ENCODE data around the gene MVD. TPM values are rescaled to one million over a fixed set of nuclear protein-coding genes. Genes with fewer than 3 reads are reported as not detected.

MVD gene
- polyA plus RNA-seq, 4 donors: 28.4 to 115 (median 34.9) TPM

GRCh38 chr16:88705801-88706228, 42.9 kb upstream of the MVD start:
- DNase-seq: no peak

DNA sequence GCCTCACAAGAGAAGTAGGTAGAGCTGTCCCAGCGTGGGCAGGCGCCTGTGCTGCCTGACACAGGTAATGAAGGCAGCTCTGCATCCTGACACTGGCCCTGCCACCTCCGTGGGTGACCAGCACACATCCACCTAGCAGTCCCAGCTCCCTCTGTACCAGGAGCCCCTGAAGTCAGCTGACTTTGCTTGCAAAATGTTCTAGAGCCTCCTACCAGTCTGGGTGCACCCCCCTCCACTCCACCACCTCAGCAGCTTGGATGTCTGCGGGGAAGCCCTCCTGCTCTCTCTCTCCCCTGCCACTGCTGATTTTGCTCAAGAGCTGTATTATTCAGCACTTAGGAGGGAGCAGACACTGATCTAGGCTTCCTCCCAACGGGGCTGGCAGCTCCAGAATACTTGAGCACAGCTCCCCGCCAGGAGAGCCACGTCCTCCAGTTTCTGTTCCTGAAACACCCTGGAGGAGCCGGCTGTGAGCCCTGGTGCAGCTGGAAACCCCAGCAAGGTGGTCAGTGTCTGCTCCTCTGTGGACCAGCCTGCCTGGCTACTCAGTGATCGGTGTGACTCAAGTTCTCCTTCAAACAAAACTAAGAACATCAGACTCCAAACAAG, 42.3 kb upstream of the MVD start:
- peak in 1 of 2 donors; percentile 28 for DNase-seq
- Histone ChIP-seq H3K36me3 (ENCODE audit: control insufficient read depth in 3 of 3, insufficient read depth in 2 of 3, low read depth in 1 of 3, low read length in 3 of 3) (peaks cover 0 to 47% (median 3%) of the 10 kb centered on the region in 3 donors), H3K9me3 (ENCODE audit: control insufficient read depth in 2 of 2, insufficient read depth in 1 of 2, low read depth in 1 of 2, low read length in 1 of 2) (no peaks in the 10 kb centered on the region), H3K27ac (ENCODE audit: low read depth in 1 of 3, low read length in 2 of 3) (peak overlapping the region in 2 of 3 donors; percentile 49 to 91), H3K4me3 (ENCODE audit: low read depth in 1 of 3, low read length in 3 of 3) (peak overlapping the region; percentile 48 to 91 (median 76)), H3K27me3 (ENCODE audit: control insufficient read depth in 3 of 3, insufficient read depth in 3 of 3, low read length in 3 of 3) (no peaks in the 10 kb centered on the region), H3K4me1 (ENCODE audit: control insufficient read depth in 3 of 3, insufficient read depth in 2 of 3, low read depth in 1 of 3, low read length in 2 of 3) (peaks cover 0 to 17% (median 0%) of the 10 kb centered on the region in 3 donors)
- FAIRE-seq: no peak
- 19 to 26% (median 22%) methylated on average over 9 of the region's 9 CpGs for WGBS, 3 donors

More at GRCh38 chr16:88705801-88706228, 42.9 kb upstream of the MVD start:
- Histone ChIP-seq H3K27ac (ENCODE audit: low read depth in 1 of 3, low read length in 2 of 3) (peak overlapping the region in 2 of 3 donors; percentile 82 to 91), H3K4me1 (ENCODE audit: control insufficient read depth in 3 of 3, insufficient read depth in 2 of 3, low read depth in 1 of 3, low read length in 2 of 3) (peaks cover 0 to 17% (median 0%) of the 10 kb centered on the region in 3 donors), H3K4me3 (ENCODE audit: low read depth in 1 of 3, low read length in 3 of 3) (peak overlapping the region; percentile 48 to 91 (median 76)), H3K27me3 (ENCODE audit: control insufficient read depth in 3 of 3, insufficient read depth in 3 of 3, low read length in 3 of 3) (no peaks in the 10 kb centered on the region), H3K9me3 (ENCODE audit: control insufficient read depth in 2 of 2, insufficient read depth in 1 of 2, low read depth in 1 of 2, low read length in 1 of 2) (no peaks in the 10 kb centered on the region), H3K36me3 (ENCODE audit: control insufficient read depth in 3 of 3, insufficient read depth in 2 of 3, low read depth in 1 of 3, low read length in 3 of 3) (peaks cover 0 to 43% (median 3%) of the 10 kb centered on the region in 3 donors)
- 0 to 1% (median 0%) methylated on average over 33 to 57 of the region's 57 CpGs for WGBS, 3 donors
- no peak for FAIRE-seq

DNA sequence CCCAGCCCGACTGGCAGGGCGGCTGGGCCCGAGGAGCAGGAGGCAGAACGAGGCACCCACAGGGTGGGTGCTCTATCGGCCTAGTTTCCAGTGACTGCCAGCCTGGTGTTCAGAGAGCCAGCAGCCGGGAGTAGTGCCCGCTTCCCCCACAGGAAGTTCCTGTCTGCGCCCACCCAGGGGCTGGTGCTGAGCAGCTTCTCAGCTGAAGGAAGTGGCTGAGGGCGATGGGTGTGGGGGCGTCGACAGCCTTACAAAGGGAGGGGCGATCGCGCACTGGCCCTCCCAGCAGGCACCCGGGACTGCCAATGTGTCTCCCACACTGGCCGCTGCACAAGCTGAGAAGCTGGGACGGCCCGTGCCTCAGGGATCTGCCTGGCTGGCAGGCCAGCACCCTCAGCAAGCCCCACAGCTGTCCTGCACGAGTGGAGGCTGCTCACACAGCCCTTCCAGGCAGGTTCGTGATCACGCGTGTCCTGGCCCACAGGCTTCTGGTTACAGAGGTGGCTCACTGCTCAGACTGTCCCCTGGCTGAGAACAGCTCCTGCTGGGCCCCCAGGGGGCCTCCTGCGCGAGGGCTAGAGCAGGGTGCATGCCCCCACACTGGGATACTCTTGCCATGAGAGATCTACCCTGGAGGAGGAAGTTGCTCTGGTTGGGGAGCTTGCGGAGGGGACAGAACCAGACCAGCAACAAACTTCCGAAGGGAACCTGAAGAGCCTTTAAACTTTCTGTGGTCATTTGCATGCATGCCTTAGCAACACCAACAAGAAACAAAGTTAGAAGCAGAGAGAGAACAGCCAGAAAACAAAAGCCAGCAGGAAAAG, 40.8 kb upstream of the MVD start:
- no peak for FAIRE-seq
- H3K27ac ChIP-seq (ENCODE audit: low read depth in 1 of 3, low read length in 2 of 3): peak overlapping the region in 2 of 3 donors; percentile 71 to 91
- DNase-seq: peak in 1 of 2 donors; percentile 50

DNA sequence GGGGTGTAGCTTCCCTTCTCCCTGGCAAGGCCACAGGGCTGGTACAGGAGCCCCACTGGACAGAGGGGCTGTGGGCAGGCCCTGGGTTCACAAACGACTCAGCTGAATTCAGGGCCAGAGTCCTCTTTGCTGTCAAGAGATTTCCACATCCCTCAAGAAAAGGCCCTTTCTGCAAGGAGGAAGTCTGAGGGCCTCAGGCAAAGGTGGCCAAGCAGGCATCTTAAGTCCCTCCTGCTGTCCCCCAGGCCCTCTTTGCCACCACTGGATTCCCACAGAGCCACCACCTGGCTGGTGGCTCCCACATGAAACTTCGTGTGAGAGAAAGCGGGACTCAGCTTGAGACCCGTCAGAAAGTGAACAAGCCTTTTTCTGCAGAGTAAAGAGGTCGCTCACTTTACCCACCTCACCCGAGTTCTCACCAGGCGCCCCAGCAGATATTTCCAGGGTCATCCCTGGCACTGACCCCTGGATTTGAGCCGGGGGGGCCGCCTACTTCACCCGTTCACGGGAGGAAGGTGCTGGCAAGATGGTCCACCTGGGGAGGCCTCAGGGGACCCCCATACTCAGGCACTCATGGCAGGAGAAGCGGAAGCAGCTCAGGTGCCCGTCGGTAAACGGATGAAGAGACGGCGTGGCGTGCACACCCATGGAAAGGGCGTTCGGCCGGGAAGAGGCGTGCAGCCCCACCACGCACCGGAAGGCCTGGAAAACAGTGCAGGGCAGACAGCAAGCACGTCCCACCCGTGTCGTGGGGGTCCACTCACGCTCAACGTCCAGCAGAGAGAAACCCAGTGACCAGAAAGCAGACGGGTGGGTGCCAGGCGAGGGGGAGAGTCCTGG, 39.7 kb upstream of the MVD start:
- Histone ChIP-seq H3K4me1 (ENCODE audit: control insufficient read depth in 3 of 3, insufficient read depth in 2 of 3, low read depth in 1 of 3, low read length in 2 of 3) (peaks cover 0 to 17% (median 0%) of the 10 kb centered on the region in 3 donors), H3K4me3 (ENCODE audit: low read depth in 1 of 3, low read length in 3 of 3) (peak overlapping the region in 1 of 3 donors; percentile 42), H3K36me3 (ENCODE audit: control insufficient read depth in 3 of 3, insufficient read depth in 2 of 3, low read depth in 1 of 3, low read length in 3 of 3) (peaks cover 0 to 54% (median 0%) of the 10 kb centered on the region in 3 donors), H3K27ac (ENCODE audit: low read depth in 1 of 3, low read length in 2 of 3) (peak overlapping the region in 2 of 3 donors; percentile 71 to 91), H3K9me3 (ENCODE audit: control insufficient read depth in 2 of 2, insufficient read depth in 1 of 2, low read depth in 1 of 2, low read length in 1 of 2) (no peaks in the 10 kb centered on the region), H3K27me3 (ENCODE audit: control insufficient read depth in 3 of 3, insufficient read depth in 3 of 3, low read length in 3 of 3) (no peaks in the 10 kb centered on the region)
- FAIRE-seq (no peak), DNase-seq (no peak)
- WGBS, 3 donors: 69 to 84% (median 77%) methylated on average over 29 to 31 of the region's 31 CpGs

More for the DNA sequence above, 40.8 kb upstream of the MVD start:
- peaks cover 0 to 17% (median 0%) of the 10 kb centered on the region in 3 donors for H3K4me1 ChIP-seq (ENCODE audit: control insufficient read depth in 3 of 3, insufficient read depth in 2 of 3, low read depth in 1 of 3, low read length in 2 of 3)
- H3K4me3 ChIP-seq (ENCODE audit: low read depth in 1 of 3, low read length in 3 of 3): peak overlapping the region in 2 of 3 donors; percentile 9 to 42
- 62 to 77% (median 67%) methylated on average over 22 to 26 of the region's 26 CpGs for WGBS, 3 donors
- no peaks in the 10 kb centered on the region for H3K27me3 ChIP-seq (ENCODE audit: control insufficient read depth in 3 of 3, insufficient read depth in 3 of 3, low read length in 3 of 3)
- peaks cover 0 to 49% (median 0%) of the 10 kb centered on the region in 3 donors for H3K36me3 ChIP-seq (ENCODE audit: control insufficient read depth in 3 of 3, insufficient read depth in 2 of 3, low read depth in 1 of 3, low read length in 3 of 3)
- no peaks in the 10 kb centered on the region for H3K9me3 ChIP-seq (ENCODE audit: control insufficient read depth in 2 of 2, insufficient read depth in 1 of 2, low read depth in 1 of 2, low read length in 1 of 2)

- Histone ChIP-seq H3K4me1 (ENCODE audit: control insufficient read depth in 3 of 3, insufficient read depth in 2 of 3, low read depth in 1 of 3, low read length in 2 of 3) (peaks cover 0 to 10% (median 0%) of the 10 kb centered on the region in 3 donors), H3K27me3 (ENCODE audit: control insufficient read depth in 3 of 3, insufficient read depth in 3 of 3, low read length in 3 of 3) (no peaks in the 10 kb centered on the region), H3K36me3 (ENCODE audit: control insufficient read depth in 3 of 3, insufficient read depth in 2 of 3, low read depth in 1 of 3, low read length in 3 of 3) (peaks cover 4 to 61% (median 4%) of the 10 kb centered on the region in 3 donors), H3K27ac (ENCODE audit: low read depth in 1 of 3, low read length in 2 of 3) (peak overlapping the region in 2 of 3 donors; percentile 81 to 91), H3K9me3 (ENCODE audit: control insufficient read depth in 2 of 2, insufficient read depth in 1 of 2, low read depth in 1 of 2, low read length in 1 of 2) (no peaks in the 10 kb centered on the region), H3K4me3 (ENCODE audit: low read depth in 1 of 3, low read length in 3 of 3) (peak overlapping the region in 2 of 3 donors; percentile 26 to 42)
- FAIRE-seq: no peak
- no peak for DNase-seq
- WGBS, 3 donors: 59 to 86% (median 70%) methylated on average over 28 to 30 of the region's 30 CpGs
These were observed 38.9 kb upstream of the MVD start for GRCh38 chr16:88701581-88702370.

- Histone ChIP-seq H3K36me3 (ENCODE audit: control insufficient read depth in 3 of 3, insufficient read depth in 2 of 3, low read depth in 1 of 3, low read length in 3 of 3) (peaks cover 4 to 70% (median 7%) of the 10 kb centered on the region in 3 donors), H3K27me3 (ENCODE audit: control insufficient read depth in 3 of 3, insufficient read depth in 3 of 3, low read length in 3 of 3) (no peaks in the 10 kb centered on the region), H3K9me3 (ENCODE audit: control insufficient read depth in 2 of 2, insufficient read depth in 1 of 2, low read depth in 1 of 2, low read length in 1 of 2) (no peaks in the 10 kb centered on the region), H3K4me1 (ENCODE audit: control insufficient read depth in 3 of 3, insufficient read depth in 2 of 3, low read depth in 1 of 3, low read length in 2 of 3) (peaks cover 0 to 10% (median 0%) of the 10 kb centered on the region in 3 donors), H3K27ac (ENCODE audit: low read depth in 1 of 3, low read length in 2 of 3) (peak overlapping the region in 2 of 3 donors; percentile 81 to 91), H3K4me3 (ENCODE audit: low read depth in 1 of 3, low read length in 3 of 3) (peak overlapping the region in 2 of 3 donors; percentile 26 to 42)
- 49 to 78% (median 54%) methylated on average over 39 to 42 of the region's 42 CpGs for WGBS, 3 donors
- no peak for FAIRE-seq
- peak; percentile 42 to 68 for DNase-seq
These were observed 38.0 kb upstream of the MVD start for GRCh38 chr16:88700636-88701482.

- peaks cover 0 to 7% (median 0%) of the 10 kb centered on the region in 3 donors for H3K4me1 ChIP-seq (ENCODE audit: control insufficient read depth in 3 of 3, insufficient read depth in 2 of 3, low read depth in 1 of 3, low read length in 2 of 3)
- H3K36me3 ChIP-seq (ENCODE audit: control insufficient read depth in 3 of 3, insufficient read depth in 2 of 3, low read depth in 1 of 3, low read length in 3 of 3): peaks cover 4 to 76% (median 7%) of the 10 kb centered on the region in 3 donors
- FAIRE-seq: no peak
- 55 to 72% (median 70%) methylated on average over 14 of the region's 14 CpGs for WGBS, 3 donors
- no peak for DNase-seq
- H3K9me3 ChIP-seq (ENCODE audit: control insufficient read depth in 2 of 2, insufficient read depth in 1 of 2, low read depth in 1 of 2, low read length in 1 of 2): no peaks in the 10 kb centered on the region
- H3K27me3 ChIP-seq (ENCODE audit: control insufficient read depth in 3 of 3, insufficient read depth in 3 of 3, low read length in 3 of 3): no peaks in the 10 kb centered on the region
- peak overlapping the region in 2 of 3 donors; percentile 27 to 86 for H3K27ac ChIP-seq (ENCODE audit: low read depth in 1 of 3, low read length in 2 of 3)
- no peak overlapping the region for H3K4me3 ChIP-seq (ENCODE audit: low read depth in 1 of 3, low read length in 3 of 3)
These were observed 37.4 kb upstream of the MVD start for GRCh38 chr16:88700322-88700635.
